ENCODE results near the gene CXCL3.

Gene CXCL3

DNA sequence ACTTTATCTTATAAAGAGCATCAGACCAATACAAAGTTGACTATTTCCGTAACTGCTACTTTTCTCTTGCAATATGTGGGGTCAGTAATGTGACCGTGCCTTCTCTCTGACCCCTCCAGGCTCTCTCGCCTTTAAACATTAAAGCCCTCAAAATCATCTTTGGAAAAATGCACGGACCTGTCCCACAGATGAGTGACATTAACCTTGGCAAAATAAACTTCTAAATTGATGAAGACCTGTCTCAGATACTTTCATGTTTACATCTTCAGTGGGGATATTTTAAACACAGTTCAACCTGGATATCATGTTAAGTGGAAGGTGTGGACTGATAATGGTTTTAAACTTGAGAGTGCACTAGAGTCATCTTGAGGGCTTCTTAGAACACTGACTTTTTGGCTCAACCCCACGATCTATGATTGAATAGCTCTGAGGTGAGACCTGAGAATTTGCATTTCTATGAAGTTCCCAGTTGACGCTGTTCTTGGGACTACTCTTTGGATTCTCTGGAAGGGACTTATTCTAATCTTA lies 26.7 kb upstream of the CXCL3 start:
- Histone ChIP-seq H3K27me3 (replicated peaks; ENCODE audit: control insufficient read depth, insufficient read depth, low read length) (no peaks in the 10 kb centered on the region; the same call in 1 of the 2 replicates), H3K4me3 (replicated peaks; ENCODE audit: low read depth, low read length) (no peak overlapping the region), H3K36me3 (ENCODE audit: control insufficient read depth, insufficient read depth, low read length) (no peaks in the 10 kb centered on the region)
- no peak for DNase-seq (ENCODE audit: extremely low read depth, insufficient read length)
- TF ChIP-seq, protein P1, sequence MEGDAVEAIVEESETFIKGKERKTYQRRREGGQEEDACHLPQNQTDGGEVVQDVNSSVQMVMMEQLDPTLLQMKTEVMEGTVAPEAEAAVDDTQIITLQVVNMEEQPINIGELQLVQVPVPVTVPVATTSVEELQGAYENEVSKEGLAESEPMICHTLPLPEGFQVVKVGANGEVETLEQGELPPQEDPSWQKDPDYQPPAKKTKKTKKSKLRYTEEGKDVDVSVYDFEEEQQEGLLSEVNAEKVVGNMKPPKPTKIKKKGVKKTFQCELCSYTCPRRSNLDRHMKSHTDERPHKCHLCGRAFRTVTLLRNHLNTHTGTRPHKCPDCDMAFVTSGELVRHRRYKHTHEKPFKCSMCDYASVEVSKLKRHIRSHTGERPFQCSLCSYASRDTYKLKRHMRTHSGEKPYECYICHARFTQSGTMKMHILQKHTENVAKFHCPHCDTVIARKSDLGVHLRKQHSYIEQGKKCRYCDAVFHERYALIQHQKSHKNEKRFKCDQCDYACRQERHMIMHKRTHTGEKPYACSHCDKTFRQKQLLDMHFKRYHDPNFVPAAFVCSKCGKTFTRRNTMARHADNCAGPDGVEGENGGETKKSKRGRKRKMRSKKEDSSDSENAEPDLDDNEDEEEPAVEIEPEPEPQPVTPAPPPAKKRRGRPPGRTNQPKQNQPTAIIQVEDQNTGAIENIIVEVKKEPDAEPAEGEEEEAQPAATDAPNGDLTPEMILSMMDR (IDR thresholded peaks at IDR 0.05; ENCODE audit: insufficient read depth, low read length, poor library complexity, severe bottlenecking), result no peak

DNA sequence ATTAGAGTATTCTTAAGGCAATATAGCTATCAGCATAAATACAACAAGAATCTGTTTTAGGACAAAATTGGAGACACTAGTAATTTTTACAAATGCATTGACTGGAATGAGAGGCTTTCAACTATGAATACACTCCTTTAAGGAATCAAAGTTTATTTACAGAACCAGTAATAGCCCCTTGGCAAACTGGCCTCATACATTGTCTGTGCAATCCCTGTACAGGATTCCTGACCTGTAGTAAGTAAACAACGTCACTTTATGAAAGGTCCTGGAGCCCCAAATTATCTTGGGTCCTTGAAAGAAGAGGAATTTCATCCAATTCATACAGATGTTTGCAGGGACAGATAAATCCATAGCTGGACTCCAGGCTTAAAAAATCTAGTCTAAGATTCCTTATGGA lies 25.4 kb upstream of the CXCL3 start:
- TF ChIP-seq, protein P1 (IDR thresholded peaks at IDR 0.05; ENCODE audit: insufficient read depth, low read length, poor library complexity, severe bottlenecking), result no peak
- H3K36me3 ChIP-seq (ENCODE audit: control insufficient read depth, insufficient read depth, low read length), result no peaks in the 10 kb centered on the region
- no peak overlapping the region for H3K4me3 ChIP-seq (replicated peaks; ENCODE audit: low read depth, low read length)
- H3K27me3 ChIP-seq (replicated peaks; ENCODE audit: control insufficient read depth, insufficient read depth, low read length), result no peaks in the 10 kb centered on the region
- no peak for DNase-seq (ENCODE audit: extremely low read depth, insufficient read length)

DNA sequence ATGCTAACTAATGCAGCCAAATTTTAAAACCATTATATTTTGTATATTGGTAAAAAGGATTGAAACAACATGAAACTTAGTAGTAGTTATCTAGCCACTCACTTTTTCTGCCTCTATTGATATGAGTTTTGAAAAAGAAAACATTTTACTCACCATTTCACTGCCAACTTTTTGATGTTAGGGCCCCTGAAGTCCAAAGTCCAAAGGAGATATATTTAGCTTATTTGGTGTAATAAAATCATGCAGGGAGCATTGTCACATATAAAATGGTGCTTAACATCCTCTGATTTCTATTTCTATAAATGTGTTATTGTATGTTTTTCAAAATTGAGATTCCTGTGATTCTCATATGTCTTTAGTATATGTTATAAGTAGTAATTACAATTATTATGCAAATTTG lies 24.5 kb upstream of the CXCL3 start:
- no peak overlapping the region for H3K4me3 ChIP-seq (replicated peaks; ENCODE audit: low read depth, low read length)
- H3K36me3 ChIP-seq (ENCODE audit: control insufficient read depth, insufficient read depth, low read length), result no peaks in the 10 kb centered on the region
- TF ChIP-seq, protein P1 (IDR thresholded peaks at IDR 0.05; ENCODE audit: insufficient read depth, low read length, poor library complexity, severe bottlenecking), result no peak
- DNase-seq (ENCODE audit: extremely low read depth, insufficient read length), result no peak
- no peaks in the 10 kb centered on the region for H3K27me3 ChIP-seq (replicated peaks; ENCODE audit: control insufficient read depth, insufficient read depth, low read length)

DNA sequence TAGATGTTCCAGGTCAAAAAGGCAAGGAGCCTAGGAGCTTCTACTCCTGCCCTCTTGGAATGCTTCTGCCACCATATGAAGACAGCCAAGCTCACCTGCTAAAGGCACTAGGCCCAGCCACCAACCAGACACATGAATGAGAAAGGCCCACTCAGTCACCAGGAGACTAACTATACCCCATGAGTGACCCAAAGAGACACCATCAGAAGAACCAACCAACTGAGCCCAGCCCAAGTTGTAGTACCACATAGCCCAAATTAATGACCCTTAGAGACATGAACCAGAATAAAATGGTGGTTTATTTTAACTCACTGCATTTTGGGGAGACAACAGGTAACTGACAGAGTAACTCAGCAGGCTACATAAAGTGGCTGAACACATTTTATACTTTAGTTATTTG lies 22.9 kb upstream of the CXCL3 start:
- no peaks in the 10 kb centered on the region for H3K27me3 ChIP-seq (replicated peaks; ENCODE audit: control insufficient read depth, insufficient read depth, low read length)
- no peak for DNase-seq (ENCODE audit: extremely low read depth, insufficient read length)
- no peak overlapping the region for H3K4me3 ChIP-seq (replicated peaks; ENCODE audit: low read depth, low read length)
- TF ChIP-seq, protein P1 (IDR thresholded peaks at IDR 0.05; ENCODE audit: insufficient read depth, low read length, poor library complexity, severe bottlenecking), result no peak
- H3K36me3 ChIP-seq (ENCODE audit: control insufficient read depth, insufficient read depth, low read length), result no peaks in the 10 kb centered on the region

DNA sequence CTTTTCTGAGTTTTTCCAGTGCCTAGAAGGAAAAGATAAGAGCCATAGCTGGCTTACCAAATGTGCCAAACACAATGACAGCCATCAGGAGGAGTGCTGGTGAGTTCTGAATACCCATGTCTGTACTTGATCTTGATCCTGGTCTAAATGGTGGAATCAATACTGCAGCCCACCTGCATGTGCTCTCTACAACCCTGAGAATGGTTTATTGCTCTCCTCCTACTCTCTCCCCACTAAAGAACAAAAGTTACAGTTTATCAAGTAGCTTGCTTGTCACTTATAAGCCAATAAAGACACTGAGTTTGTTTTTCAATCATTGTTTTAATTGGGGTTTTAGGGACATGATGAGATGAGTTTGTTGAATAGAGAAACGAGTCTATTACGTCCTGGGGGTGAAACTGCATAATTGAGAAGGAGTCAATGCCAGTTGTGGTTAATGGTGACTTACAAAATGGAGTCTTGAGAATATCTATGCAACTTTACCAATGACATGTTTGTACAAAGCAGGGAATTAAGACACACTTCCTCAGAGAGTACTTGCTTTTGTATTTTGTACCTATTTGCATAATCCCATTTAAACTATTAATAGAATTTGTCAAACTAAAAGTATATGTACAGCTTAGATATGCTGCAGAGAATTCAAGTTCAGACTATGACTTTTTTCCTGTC lies 20.8 kb upstream of the CXCL3 start:
- Histone ChIP-seq H3K4me3 (replicated peaks; ENCODE audit: low read depth, low read length) (no peak overlapping the region), H3K36me3 (ENCODE audit: control insufficient read depth, insufficient read depth, low read length) (no peaks in the 10 kb centered on the region), H3K27me3 (replicated peaks; ENCODE audit: control insufficient read depth, insufficient read depth, low read length) (no peaks in the 10 kb centered on the region)
- TF ChIP-seq, protein P1 (IDR thresholded peaks at IDR 0.05; ENCODE audit: insufficient read depth, low read length, poor library complexity, severe bottlenecking), result no peak
- no peak for DNase-seq (ENCODE audit: extremely low read depth, insufficient read length)
